ENCODE data around the gene CPNE7. TPM values are rescaled to one million over a fixed set of nuclear protein-coding genes. Genes with fewer than 3 reads are reported as not detected.
"Not testable (repeated sequence)": the region's sequence is repeated elsewhere in the genome, so short reads cannot be mapped to it uniquely, and the experiment has no call there.

CPNE7 gene
- total and polyA plus RNA-seq, 2 donors (not counting 1 experiment from before 2014, with no cell fraction given): 0.51 to 0.76 TPM

DNA sequence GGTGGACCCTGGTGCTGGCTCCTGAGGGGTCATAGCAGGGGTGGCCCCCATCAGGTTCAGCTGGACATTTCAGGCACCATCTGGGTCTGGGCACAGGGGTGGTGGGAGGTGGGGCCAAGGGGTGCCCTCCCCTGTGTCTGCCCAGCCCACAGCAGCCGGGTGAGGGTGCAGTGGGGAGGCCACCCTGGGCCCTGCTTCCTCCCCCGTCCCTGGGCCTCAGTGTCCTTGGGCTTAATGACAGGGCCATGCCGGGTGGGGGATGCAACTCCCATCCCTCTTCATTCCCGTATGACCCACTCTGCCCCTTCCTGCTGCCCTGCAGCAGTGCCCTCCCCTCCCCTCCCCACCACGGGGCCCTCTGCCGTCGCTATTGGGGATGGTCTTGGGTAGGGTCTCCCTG, 10.7 kb downstream of the CPNE7 start:
- Histone ChIP-seq H3K36me3 (replicated peaks in 1 of 2; ENCODE audit: control extremely low read depth in 1 of 2, control insufficient read depth in 1 of 2, extremely low read depth in 1 of 2, insufficient read depth in 2 of 2, low read length in 1 of 2) (no peaks in the 10 kb centered on the region), H3K4me2 (replicated peaks; ENCODE audit: low read depth, low read length, poor library complexity, severe bottlenecking) (no peak overlapping the region), H3K4me3 (ENCODE audit: control extremely low read depth in 1 of 5, extremely low read depth in 1 of 5, insufficient read depth in 1 of 5, low read depth in 2 of 5, low read length in 4 of 5) (no peak overlapping the region), H3K4me1 (ENCODE audit: control insufficient read depth in 2 of 2, insufficient read depth in 2 of 2, low read length in 2 of 2) (no peaks in the 10 kb centered on the region), H3K79me2 (ENCODE audit: control insufficient read depth, insufficient read depth, low read length) (no peaks in the 10 kb centered on the region), H2AFZ (ENCODE audit: insufficient read depth, low read depth, low read length, poor library complexity, severe bottlenecking) (no peak overlapping the region), H3K9ac (ENCODE audit: low read length) (no peak overlapping the region), H3K27me3 (replicated peaks in 1 of 4; ENCODE audit: control extremely low read depth in 1 of 4, control insufficient read depth in 3 of 4, insufficient read depth in 4 of 4, low read length in 3 of 4) (no peaks in the 10 kb centered on the region), H3K27ac (ENCODE audit: low read length in 2 of 2) (no peak overlapping the region), H3K9me3 (ENCODE audit: control extremely low read depth in 1 of 3, control insufficient read depth in 2 of 3, insufficient read depth in 1 of 3, low read length in 2 of 3) (peaks cover 0 to 9% (median 0%) of the 10 kb centered on the region in 3 donors), H4K20me1 (ENCODE audit: control insufficient read depth, insufficient read depth, low read length, poor library complexity, severe bottlenecking) (no peaks in the 10 kb centered on the region)
- 100% methylated on average over 1 of the region's 7 CpGs for WGBS (ENCODE audit: insufficient coverage)
- TF ChIP-seq, protein P1, sequence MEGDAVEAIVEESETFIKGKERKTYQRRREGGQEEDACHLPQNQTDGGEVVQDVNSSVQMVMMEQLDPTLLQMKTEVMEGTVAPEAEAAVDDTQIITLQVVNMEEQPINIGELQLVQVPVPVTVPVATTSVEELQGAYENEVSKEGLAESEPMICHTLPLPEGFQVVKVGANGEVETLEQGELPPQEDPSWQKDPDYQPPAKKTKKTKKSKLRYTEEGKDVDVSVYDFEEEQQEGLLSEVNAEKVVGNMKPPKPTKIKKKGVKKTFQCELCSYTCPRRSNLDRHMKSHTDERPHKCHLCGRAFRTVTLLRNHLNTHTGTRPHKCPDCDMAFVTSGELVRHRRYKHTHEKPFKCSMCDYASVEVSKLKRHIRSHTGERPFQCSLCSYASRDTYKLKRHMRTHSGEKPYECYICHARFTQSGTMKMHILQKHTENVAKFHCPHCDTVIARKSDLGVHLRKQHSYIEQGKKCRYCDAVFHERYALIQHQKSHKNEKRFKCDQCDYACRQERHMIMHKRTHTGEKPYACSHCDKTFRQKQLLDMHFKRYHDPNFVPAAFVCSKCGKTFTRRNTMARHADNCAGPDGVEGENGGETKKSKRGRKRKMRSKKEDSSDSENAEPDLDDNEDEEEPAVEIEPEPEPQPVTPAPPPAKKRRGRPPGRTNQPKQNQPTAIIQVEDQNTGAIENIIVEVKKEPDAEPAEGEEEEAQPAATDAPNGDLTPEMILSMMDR (IDR thresholded peaks at IDR 0.05): no peak
- no peak for TF ChIP-seq EZH2 (IDR thresholded peaks at IDR 0.05; ENCODE audit: borderline replicate concordance, insufficient read depth, low read depth, low read length, poor library complexity, severe bottlenecking)
- H3K27ac Mint-ChIP-seq: no peak overlapping the region
- no peak for ATAC-seq (ENCODE audit: low read depth)
- no peak overlapping the region for H3K4me3 Mint-ChIP-seq
- no peak for DNase-seq
- H3K4me1 Mint-ChIP-seq: no peaks in the 10 kb centered on the region
- H3K9me3 Mint-ChIP-seq (ENCODE audit: insufficient read depth): no peaks in the 10 kb centered on the region
- intact Hi-C loops (cut with micrococcal nuclease): no loop called here
- no peaks in the 10 kb centered on the region for H3K27me3 Mint-ChIP-seq
- POLR2A ChIA-PET: no interaction called here
- CTCF ChIA-PET: no interaction called here

- Histone ChIP-seq H3K4me1 (ENCODE audit: control insufficient read depth in 2 of 2, insufficient read depth in 2 of 2, low read length in 2 of 2) (no peaks in the 10 kb centered on the region), H3K4me2 (replicated peaks; ENCODE audit: low read depth, low read length, poor library complexity, severe bottlenecking) (no peak overlapping the region), H3K36me3 (replicated peaks in 1 of 2; ENCODE audit: control extremely low read depth in 1 of 2, control insufficient read depth in 1 of 2, extremely low read depth in 1 of 2, insufficient read depth in 2 of 2, low read length in 1 of 2) (no peaks in the 10 kb centered on the region), H3K27me3 (replicated peaks in 1 of 4; ENCODE audit: control extremely low read depth in 1 of 4, control insufficient read depth in 3 of 4, insufficient read depth in 4 of 4, low read length in 3 of 4) (no peaks in the 10 kb centered on the region), H3K79me2 (ENCODE audit: control insufficient read depth, insufficient read depth, low read length) (no peaks in the 10 kb centered on the region), H3K9ac (ENCODE audit: low read length) (no peak overlapping the region), H3K4me3 (ENCODE audit: control extremely low read depth in 1 of 5, extremely low read depth in 1 of 5, insufficient read depth in 1 of 5, low read depth in 2 of 5, low read length in 4 of 5) (no peak overlapping the region), H3K9me3 (ENCODE audit: control extremely low read depth in 1 of 3, control insufficient read depth in 2 of 3, insufficient read depth in 1 of 3, low read length in 2 of 3) (peaks cover 0 to 9% (median 0%) of the 10 kb centered on the region in 3 donors), H3K27ac (ENCODE audit: low read length in 2 of 2) (no peak overlapping the region), H4K20me1 (ENCODE audit: control insufficient read depth, insufficient read depth, low read length, poor library complexity, severe bottlenecking) (no peaks in the 10 kb centered on the region), H2AFZ (ENCODE audit: insufficient read depth, low read depth, low read length, poor library complexity, severe bottlenecking) (no peak overlapping the region)
- 97% methylated on average over 9 of the region's 25 CpGs for WGBS (ENCODE audit: insufficient coverage)
- H3K4me3 Mint-ChIP-seq: no peak overlapping the region
- no peaks in the 10 kb centered on the region for H3K4me1 Mint-ChIP-seq
- H3K9me3 Mint-ChIP-seq (ENCODE audit: insufficient read depth): no peaks in the 10 kb centered on the region
- TF ChIP-seq, protein P1 (IDR thresholded peaks at IDR 0.05): no peak
- no peak for TF ChIP-seq EZH2 (IDR thresholded peaks at IDR 0.05; ENCODE audit: borderline replicate concordance, insufficient read depth, low read depth, low read length, poor library complexity, severe bottlenecking)
- H3K27me3 Mint-ChIP-seq: no peaks in the 10 kb centered on the region
- ATAC-seq (ENCODE audit: low read depth) (no peak), DNase-seq (no peak)
- ChIA-PET CTCF (no interaction called here), POLR2A (no interaction called here)
- H3K27ac Mint-ChIP-seq: no peak overlapping the region
- intact Hi-C loops (cut with micrococcal nuclease): no loop called here
Measured at GRCh38 chr16:89586853-89587252, 11.3 kb downstream of the CPNE7 start.

- H3K36me3 ChIP-seq (replicated peaks in 1 of 2; ENCODE audit: control extremely low read depth in 1 of 2, control insufficient read depth in 1 of 2, extremely low read depth in 1 of 2, insufficient read depth in 2 of 2, low read length in 1 of 2); H3K4me3 ChIP-seq (ENCODE audit: control extremely low read depth in 1 of 5, extremely low read depth in 1 of 5, insufficient read depth in 1 of 5, low read depth in 2 of 5, low read length in 4 of 5); H3K4me3 Mint-ChIP-seq; H3K27me3 Mint-ChIP-seq; H3K9me3 Mint-ChIP-seq (ENCODE audit: insufficient read depth); H3K79me2 ChIP-seq (ENCODE audit: control insufficient read depth, insufficient read depth, low read length); H4K20me1 ChIP-seq (ENCODE audit: control insufficient read depth, insufficient read depth, low read length, poor library complexity, severe bottlenecking); DNase-seq; H3K9me3 ChIP-seq (ENCODE audit: control extremely low read depth in 1 of 3, control insufficient read depth in 2 of 3, insufficient read depth in 1 of 3, low read length in 2 of 3); H3K27me3 ChIP-seq (replicated peaks in 1 of 4; ENCODE audit: control extremely low read depth in 1 of 4, control insufficient read depth in 3 of 4, insufficient read depth in 4 of 4, low read length in 3 of 4); H3K9ac ChIP-seq (ENCODE audit: low read length); H3K4me1 Mint-ChIP-seq; ATAC-seq (ENCODE audit: low read depth); H2AFZ ChIP-seq (ENCODE audit: insufficient read depth, low read depth, low read length, poor library complexity, severe bottlenecking); intact Hi-C loops (cut with micrococcal nuclease); H3K27ac ChIP-seq (ENCODE audit: low read length in 2 of 2); H3K4me1 ChIP-seq (ENCODE audit: control insufficient read depth in 2 of 2, insufficient read depth in 2 of 2, low read length in 2 of 2); H3K27ac Mint-ChIP-seq; H3K4me2 ChIP-seq (replicated peaks; ENCODE audit: low read depth, low read length, poor library complexity, severe bottlenecking); CTCF ChIA-PET; POLR2A ChIA-PET: not testable (repeated sequence)
- over 99% methylated on average over 11 of the region's 36 CpGs for WGBS (ENCODE audit: insufficient coverage)
Measured at GRCh38 chr16:89587676-89588075, 12.1 kb downstream of the CPNE7 start.

All from B cell (primary cell).